Measurements from ENCODE around the gene STK32B.

DNA sequence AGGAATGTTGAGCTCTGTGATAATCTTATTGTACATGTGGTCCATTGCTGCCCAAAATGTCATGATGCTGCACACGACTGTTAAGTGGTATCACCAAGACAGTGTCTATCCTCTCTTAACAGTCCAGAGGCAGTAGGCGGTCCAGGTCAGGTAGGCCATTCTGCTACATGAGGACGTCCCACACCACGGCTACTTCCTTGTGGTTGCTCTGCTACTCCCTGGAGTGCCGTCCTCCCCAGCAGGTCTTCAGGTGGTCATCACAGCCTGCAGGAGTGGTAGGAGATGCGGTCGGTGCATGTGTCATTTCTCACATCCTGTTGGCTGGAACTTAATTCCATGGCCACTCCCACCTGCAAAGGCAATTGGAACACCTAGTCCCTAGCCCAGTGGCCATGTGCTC is 11.5 kb upstream of the STK32B start:
- TF ChIP-seq ZBTB7A (IDR thresholded peaks at IDR 0.05; ENCODE audit: low read depth) = no peak
- TF ChIP-seq CEBPB (IDR thresholded peaks at IDR 0.05) = no peak
- TF ChIP-seq EP300 (IDR thresholded peaks at IDR 0.05; ENCODE audit: borderline replicate concordance) = no peak
- TF ChIP-seq FOXM1 (IDR thresholded peaks at IDR 0.05; ENCODE audit: borderline replicate concordance, low read depth) = no peak
- TF ChIP-seq CREB1 (IDR thresholded peaks at IDR 0.05; ENCODE audit: low read depth) = no peak
- TF ChIP-seq, protein P1, sequence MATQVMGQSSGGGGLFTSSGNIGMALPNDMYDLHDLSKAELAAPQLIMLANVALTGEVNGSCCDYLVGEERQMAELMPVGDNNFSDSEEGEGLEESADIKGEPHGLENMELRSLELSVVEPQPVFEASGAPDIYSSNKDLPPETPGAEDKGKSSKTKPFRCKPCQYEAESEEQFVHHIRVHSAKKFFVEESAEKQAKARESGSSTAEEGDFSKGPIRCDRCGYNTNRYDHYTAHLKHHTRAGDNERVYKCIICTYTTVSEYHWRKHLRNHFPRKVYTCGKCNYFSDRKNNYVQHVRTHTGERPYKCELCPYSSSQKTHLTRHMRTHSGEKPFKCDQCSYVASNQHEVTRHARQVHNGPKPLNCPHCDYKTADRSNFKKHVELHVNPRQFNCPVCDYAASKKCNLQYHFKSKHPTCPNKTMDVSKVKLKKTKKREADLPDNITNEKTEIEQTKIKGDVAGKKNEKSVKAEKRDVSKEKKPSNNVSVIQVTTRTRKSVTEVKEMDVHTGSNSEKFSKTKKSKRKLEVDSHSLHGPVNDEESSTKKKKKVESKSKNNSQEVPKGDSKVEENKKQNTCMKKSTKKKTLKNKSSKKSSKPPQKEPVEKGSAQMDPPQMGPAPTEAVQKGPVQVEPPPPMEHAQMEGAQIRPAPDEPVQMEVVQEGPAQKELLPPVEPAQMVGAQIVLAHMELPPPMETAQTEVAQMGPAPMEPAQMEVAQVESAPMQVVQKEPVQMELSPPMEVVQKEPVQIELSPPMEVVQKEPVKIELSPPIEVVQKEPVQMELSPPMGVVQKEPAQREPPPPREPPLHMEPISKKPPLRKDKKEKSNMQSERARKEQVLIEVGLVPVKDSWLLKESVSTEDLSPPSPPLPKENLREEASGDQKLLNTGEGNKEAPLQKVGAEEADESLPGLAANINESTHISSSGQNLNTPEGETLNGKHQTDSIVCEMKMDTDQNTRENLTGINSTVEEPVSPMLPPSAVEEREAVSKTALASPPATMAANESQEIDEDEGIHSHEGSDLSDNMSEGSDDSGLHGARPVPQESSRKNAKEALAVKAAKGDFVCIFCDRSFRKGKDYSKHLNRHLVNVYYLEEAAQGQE (IDR thresholded peaks at IDR 0.05; ENCODE audit: low read depth) = no peak
- no peak for TF ChIP-seq TEAD4 (IDR thresholded peaks at IDR 0.05)
- no peak for TF ChIP-seq YY1 (IDR thresholded peaks at IDR 0.05; ENCODE audit: low read depth)
- TF ChIP-seq TAF1 (IDR thresholded peaks at IDR 0.05; ENCODE audit: low read depth) = no peak
- TF ChIP-seq NFIC (IDR thresholded peaks at IDR 0.05) = no peak
- TF ChIP-seq RAD21 (IDR thresholded peaks at IDR 0.05; ENCODE audit: low read depth) = no peak
- TF ChIP-seq, protein P2, sequence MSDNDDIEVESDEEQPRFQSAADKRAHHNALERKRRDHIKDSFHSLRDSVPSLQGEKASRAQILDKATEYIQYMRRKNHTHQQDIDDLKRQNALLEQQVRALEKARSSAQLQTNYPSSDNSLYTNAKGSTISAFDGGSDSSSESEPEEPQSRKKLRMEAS (IDR thresholded peaks at IDR 0.05) = no peak
- TF ChIP-seq EGR1 (IDR thresholded peaks at IDR 0.05) = no peak
- TF ChIP-seq, protein P3, sequence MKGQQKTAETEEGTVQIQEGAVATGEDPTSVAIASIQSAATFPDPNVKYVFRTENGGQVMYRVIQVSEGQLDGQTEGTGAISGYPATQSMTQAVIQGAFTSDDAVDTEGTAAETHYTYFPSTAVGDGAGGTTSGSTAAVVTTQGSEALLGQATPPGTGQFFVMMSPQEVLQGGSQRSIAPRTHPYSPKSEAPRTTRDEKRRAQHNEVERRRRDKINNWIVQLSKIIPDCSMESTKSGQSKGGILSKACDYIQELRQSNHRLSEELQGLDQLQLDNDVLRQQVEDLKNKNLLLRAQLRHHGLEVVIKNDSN (IDR thresholded peaks at IDR 0.05) = no peak

Measured in Ishikawa (cell line).